Peyer's patch (tissue), 4 donors: ENCODE results near the gene EPM2AIP1. TPM values are rescaled to one million over a fixed set of nuclear protein-coding genes. Genes with fewer than 3 reads are reported as not detected.

ENCODE experiments used
- DNase-seq, 3 donors: peaks; one replicate each; pipeline ENCODE4 v3.0.0-alpha.2; 2017 to 2019
- H3K27ac ChIP-seq, 4 donors: fragments of 200-600 bp; sonication (generic); one replicate each; pipeline ENCODE4 v1.5.1; 2016 to 2019
- H3K27me3 ChIP-seq, 2 donors: fragments of 200-600 bp; sonication (generic); one replicate each; pipeline ENCODE4 v1.5.1; 2019
- H3K36me3 ChIP-seq, 3 donors: fragments of 200-600 bp; sonication (generic); one replicate each; pipeline ENCODE4 v1.5.1; 2016 to 2019
- H3K4me1 ChIP-seq, 4 donors: fragments of 200-600 bp; sonication (generic); one replicate each; pipeline ENCODE4 v1.5.1; 2016 to 2019
- H3K4me3 ChIP-seq, 4 donors: fragments of 200-600 bp; sonication (generic); 1 replicate in 3 of 4; 2 replicates in 1 of 4; pipeline ENCODE4 v1.5.1; 2016 to 2019; ENCODE audit warnings: mild to moderate bottlenecking in 1 of 4
- H3K9me3 ChIP-seq, 4 donors: fragments of 200-600 bp; sonication (generic); one replicate each; pipeline ENCODE4 v1.5.1; 2016 to 2019; ENCODE audit warnings: mild to moderate bottlenecking in 1 of 4
- CTCF ChIP-seq, 6 experiments: fragments of 450-650 bp in 4 of 6; fragments of 200-600 bp in 2 of 6; sonication (generic) in 1 of 6; IDR thresholded peaks; one replicate each; pipeline ENCODE4 v1.5.1; 2017 to 2019; ENCODE audit warnings: antibody characterized with exemption in 6 of 6, mild to moderate bottlenecking in 3 of 6, moderate library complexity in 1 of 6
- POLR2A ChIP-seq, 2 donors: fragments of 450-650 bp; IDR thresholded peaks; one replicate each; pipeline ENCODE4 v1.5.1; 2017; ENCODE audit warnings: antibody characterized with exemption in 2 of 2, mild to moderate bottlenecking in 2 of 2, moderate library complexity in 2 of 2
- small RNA-seq, 2 donors: library from RNA; depleted of rRNA; stranded (forward); fragments of <200 nt; gene quantifications; one replicate each; pipeline ENCODE3, GENCODE V24; 2016
- total RNA-seq, 4 donors: library from RNA; depleted of rRNA; stranded (reverse); fragments of >200 nt; gene quantifications; one replicate each; pipeline ENCODE4 v1.1.0, GENCODE V29; 2016

EPM2AIP1 gene
- total RNA-seq, 4 donors from 2014 or later: 7.5 to 17.4 (median 10.6) TPM

GRCh38 chr3:36941658-36942057, 51.3 kb downstream of the EPM2AIP1 start:
- H3K27ac ChIP-seq: no peak overlapping the region
- TF ChIP-seq CTCF (IDR thresholded peaks at IDR 0.05): no peak
- no peak for TF ChIP-seq POLR2A (IDR thresholded peaks at IDR 0.05)
- DNase-seq: no peak
- no peaks in the 10 kb centered on the region for H3K36me3 ChIP-seq
- H3K4me3 ChIP-seq: no peak overlapping the region
- peaks cover 0 to 29% (median 0%) of the 10 kb centered on the region in 4 donors for H3K4me1 ChIP-seq
- H3K27me3 ChIP-seq: no peaks in the 10 kb centered on the region
- H3K9me3 ChIP-seq: no peaks in the 10 kb centered on the region

GRCh38 chr3:36941162-36941561, 51.8 kb downstream of the EPM2AIP1 start:
- Histone ChIP-seq H3K36me3 (no peaks in the 10 kb centered on the region), H3K4me3 (no peak overlapping the region), H3K27me3 (no peaks in the 10 kb centered on the region), H3K27ac (no peak overlapping the region), H3K9me3 (no peaks in the 10 kb centered on the region), H3K4me1 (peaks cover 0 to 29% (median 0%) of the 10 kb centered on the region in 4 donors)
- DNase-seq: no peak
- TF ChIP-seq POLR2A (IDR thresholded peaks at IDR 0.05) (no peak), CTCF (IDR thresholded peaks at IDR 0.05) (no peak)

GRCh38 chr3:36937492-36937891, 55.4 kb downstream of the EPM2AIP1 start:
- Histone ChIP-seq H3K27me3 (no peaks in the 10 kb centered on the region), H3K27ac (no peak overlapping the region), H3K9me3 (no peaks in the 10 kb centered on the region), H3K36me3 (no peaks in the 10 kb centered on the region), H3K4me3 (no peak overlapping the region), H3K4me1 (peaks cover 0 to 19% (median 0%) of the 10 kb centered on the region in 4 donors)
- no peak for TF ChIP-seq POLR2A (IDR thresholded peaks at IDR 0.05)
- TF ChIP-seq CTCF (IDR thresholded peaks at IDR 0.05): no peak
- no peak for DNase-seq

Small RNA genes lying within 50 kb of the gene (small RNA-seq; reads per million reads assigned to genes)
- gene RNU6ATAC4P: 0 reads per million in 2 donors

Other genes with a start within 250 kb of the EPM2AIP1 start
- not detected for gene DCLK3, start 228.6 kb downstream of the EPM2AIP1 start, total RNA-seq
- 10 to 100 TPM; 47.9 to 92.6 (median 59.9) TPM for gene TRANK1, start 48.1 kb downstream of the EPM2AIP1 start, total RNA-seq
- gene MLH1, start 387 bp upstream of the EPM2AIP1 start, total RNA-seq: 100 to 1,000 TPM in 1 of 4 donors, 10 to 100 TPM in 3; 21.4 to 149 (median 27.4) TPM
- gene LRRFIP2, start 181.5 kb upstream of the EPM2AIP1 start, total RNA-seq: 100 to 1,000 TPM; 152 to 166 (median 152) TPM